HepG2 (cell line): ENCODE results near the gene EIF4E1B. TPM values are rescaled to one million over a fixed set of nuclear protein-coding genes. Genes with fewer than 3 reads are reported as not detected.

ENCODE experiments used
- AKAP8 ChIP-seq: sonication (generic); formaldehyde crosslinking; IDR thresholded peaks from 2 replicates; pipeline ENCODE4 v1.5.1; 2020; ENCODE audit warnings: mild to moderate bottlenecking, missing genetic modification reagents
- GLI4 ChIP-seq: sonication (generic); formaldehyde crosslinking; IDR thresholded peaks from 2 replicates; pipeline ENCODE4 v1.5.1; 2020; ENCODE audit warnings: missing genetic modification reagents, mild to moderate bottlenecking, moderate library complexity, borderline replicate concordance
- HES4 ChIP-seq: sonication (generic); formaldehyde crosslinking; IDR thresholded peaks from 2 replicates; pipeline ENCODE4 v1.9.0; 2021; ENCODE audit warnings: mild to moderate bottlenecking, missing genetic modification reagents, borderline replicate concordance
- KAT2B ChIP-seq: fragments of 150-350 bp; IDR thresholded peaks from 2 replicates; pipeline ENCODE4 v1.6.1; 2014; ENCODE audit warnings: low read depth, low read length, borderline replicate concordance
- KLF15 ChIP-seq: sonication (generic); formaldehyde crosslinking; IDR thresholded peaks from 2 replicates; pipeline ENCODE4 v1.8.1; 2023; ENCODE audit warnings: borderline replicate concordance, mild to moderate bottlenecking, inconsistent platforms, missing genetic modification reagents, mixed read lengths
- KMT2A ChIP-seq: sonication (generic); formaldehyde crosslinking; IDR thresholded peaks from 2 replicates; pipeline ENCODE4 v1.4.0; 2020; ENCODE audit warnings: missing genetic modification reagents
- MYC ChIP-seq: sonication (generic); formaldehyde crosslinking; IDR thresholded peaks from 2 replicates; pipeline ENCODE4 v1.9.0; 2021; ENCODE audit warnings: missing genetic modification reagents, borderline replicate concordance
- NFE2 ChIP-seq: sonication (generic); formaldehyde crosslinking; IDR thresholded peaks from 2 replicates; pipeline ENCODE4 v1.4.0; 2020; ENCODE audit warnings: missing genetic modification reagents
- RFX3 ChIP-seq: IDR thresholded peaks from 2 replicates; pipeline ENCODE4 v1.6.1; 2016; ENCODE audit warnings: missing biosample characterization, missing genetic modification reagents
- SATB2 ChIP-seq: sonication (generic); formaldehyde crosslinking; IDR thresholded peaks from 2 replicates; pipeline ENCODE4 v1.5.0; 2020; ENCODE audit warnings: missing genetic modification reagents
- SOX13 ChIP-seq, 3 experiments: fragments of 450-650 bp in 1 of 3; sonication (generic) in 1 of 3; formaldehyde crosslinking in 1 of 3; IDR thresholded peaks in 2 of 3; conservative IDR thresholded peaks in 1 of 3; 2 replicates each; pipeline versions ENCODE4 v1.5.0 to v1.6.1; 2016 to 2020; ENCODE audit warnings: antibody characterized with exemption in 1 of 3, mild to moderate bottlenecking in 1 of 3, missing compliant biosample characterization in 1 of 3, missing genetic modification reagents in 1 of 3, moderate library complexity in 1 of 3
- TOE1 ChIP-seq: sonication (generic); formaldehyde crosslinking; IDR thresholded peaks from 2 replicates; pipeline ENCODE4 v1.4.0; 2020; ENCODE audit warnings: mild to moderate bottlenecking, missing genetic modification reagents
- WIZ ChIP-seq: sonication (generic); formaldehyde crosslinking; IDR thresholded peaks from 2 replicates; pipeline ENCODE4 v1.5.1; 2020; ENCODE audit warnings: mild to moderate bottlenecking, missing genetic modification reagents
- ZBTB42 ChIP-seq: sonication (generic); formaldehyde crosslinking; IDR thresholded peaks from 2 replicates; pipeline ENCODE4 v1.5.0; 2020; ENCODE audit warnings: mild to moderate bottlenecking, missing genetic modification reagents
- ZNF10 ChIP-seq: sonication (generic); formaldehyde crosslinking; IDR thresholded peaks from 2 replicates; pipeline ENCODE4 v1.4.0; 2020; ENCODE audit warnings: mild to moderate bottlenecking, low read depth, missing genetic modification reagents, borderline replicate concordance
- ZNF230 ChIP-seq: sonication (generic); formaldehyde crosslinking; IDR thresholded peaks from 2 replicates; pipeline ENCODE4 v1.4.0; 2020; ENCODE audit warnings: mild to moderate bottlenecking, missing genetic modification reagents
- ZNF234 ChIP-seq: sonication (generic); formaldehyde crosslinking; conservative IDR thresholded peaks from 2 replicates; pipeline ENCODE4 v1.5.1; 2020; ENCODE audit warnings: mild to moderate bottlenecking, missing genetic modification reagents
- ZNF235 ChIP-seq: sonication (generic); formaldehyde crosslinking; IDR thresholded peaks from 2 replicates; pipeline ENCODE4 v1.8.1; 2023; ENCODE audit warnings: mild to moderate bottlenecking, missing genetic modification reagents, borderline replicate concordance
- ZNF644 ChIP-seq: IDR thresholded peaks from 2 replicates; pipeline ENCODE4 v1.6.1; 2016; ENCODE audit warnings: low read depth
- ZNF766 ChIP-seq: sonication (generic); formaldehyde crosslinking; IDR thresholded peaks from 2 replicates; pipeline ENCODE4 v1.5.0; 2020; ENCODE audit warnings: missing genetic modification reagents, borderline replicate concordance
- polyA plus RNA-seq, 8 experiments: library from polyadenylated mRNA; depleted of rRNA in 3 of 8; stranded (reverse) in 7 of 8; unstranded in 1 of 8; fragments of >200 nt; fragmentation: Illumina TruSeq in 4 of 8; extraction: Trizol in 4 of 8; gene quantifications; 2 replicates each; pipeline versions ENCODE4 v1.2.1 to v1.2.3, GENCODE V29; 2011 to 2016; ENCODE audit warnings: low read depth in 4 of 8, missing spikeins in 1 of 8, mixed read lengths in 1 of 8; ENCODE audit not compliant: insufficient read depth in 1 of 8
- total RNA-seq, 5 experiments: library from RNA; depleted of rRNA; stranded (reverse); fragments of >200 nt; fragmentation: Illumina TruSeq; extraction: Trizol; gene quantifications; 2 replicates each; pipeline ENCODE4 v1.2.3, GENCODE V29; 2016; ENCODE audit warnings: low read depth in 1 of 5
- TF ChIP-seq, protein P1 (sequence below): sonication (generic); formaldehyde crosslinking; IDR thresholded peaks from 2 replicates; pipeline ENCODE4 v1.9.0; 2021; ENCODE audit warnings: missing genetic modification reagents, borderline replicate concordance
- TF ChIP-seq, protein P2 (sequence below): sonication (generic); formaldehyde crosslinking; IDR thresholded peaks from 2 replicates; pipeline ENCODE4 v1.5.0; 2020; ENCODE audit warnings: missing genetic modification reagents

EIF4E1B gene
- total and polyA plus RNA-seq, 2 of the 13 experiments (the other 11 are each of a cell fraction or from before 2014, with no cell fraction given), result not detected

DNA sequence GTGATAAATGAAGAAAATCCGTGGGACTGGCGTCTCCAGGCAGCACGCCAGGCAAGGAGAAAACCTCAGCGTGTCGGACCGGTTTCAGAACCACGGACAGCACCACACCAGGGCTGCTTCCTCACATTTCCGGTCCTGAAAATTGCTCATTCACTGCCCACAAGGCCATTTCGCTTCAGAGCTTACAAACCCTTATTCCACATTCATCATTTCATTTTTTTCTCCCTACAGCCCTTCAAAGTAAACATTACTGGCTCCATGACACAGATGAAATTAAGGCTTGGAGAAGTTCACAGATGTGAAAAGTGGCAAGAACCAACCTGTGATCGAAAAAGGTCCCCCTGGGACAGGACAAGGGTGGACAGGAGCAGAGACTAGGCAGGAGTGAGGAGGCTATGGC is 19.0 kb upstream of the EIF4E1B start (continued):
- no peak for TF ChIP-seq ZNF234 (CRISPR knock-in tag)
- TF ChIP-seq ZNF766 (CRISPR knock-in tag), result no peak
- TF ChIP-seq AKAP8 (CRISPR knock-in tag), result no peak
- TF ChIP-seq KLF15 (CRISPR knock-in tag), result no peak
- no peak for TF ChIP-seq TOE1
- 0 out of 2 replicates have a peak, but pooled peaks have one; percentile 38 for TF ChIP-seq HES4 (CRISPR knock-in tag)
- TF ChIP-seq, protein P1, sequence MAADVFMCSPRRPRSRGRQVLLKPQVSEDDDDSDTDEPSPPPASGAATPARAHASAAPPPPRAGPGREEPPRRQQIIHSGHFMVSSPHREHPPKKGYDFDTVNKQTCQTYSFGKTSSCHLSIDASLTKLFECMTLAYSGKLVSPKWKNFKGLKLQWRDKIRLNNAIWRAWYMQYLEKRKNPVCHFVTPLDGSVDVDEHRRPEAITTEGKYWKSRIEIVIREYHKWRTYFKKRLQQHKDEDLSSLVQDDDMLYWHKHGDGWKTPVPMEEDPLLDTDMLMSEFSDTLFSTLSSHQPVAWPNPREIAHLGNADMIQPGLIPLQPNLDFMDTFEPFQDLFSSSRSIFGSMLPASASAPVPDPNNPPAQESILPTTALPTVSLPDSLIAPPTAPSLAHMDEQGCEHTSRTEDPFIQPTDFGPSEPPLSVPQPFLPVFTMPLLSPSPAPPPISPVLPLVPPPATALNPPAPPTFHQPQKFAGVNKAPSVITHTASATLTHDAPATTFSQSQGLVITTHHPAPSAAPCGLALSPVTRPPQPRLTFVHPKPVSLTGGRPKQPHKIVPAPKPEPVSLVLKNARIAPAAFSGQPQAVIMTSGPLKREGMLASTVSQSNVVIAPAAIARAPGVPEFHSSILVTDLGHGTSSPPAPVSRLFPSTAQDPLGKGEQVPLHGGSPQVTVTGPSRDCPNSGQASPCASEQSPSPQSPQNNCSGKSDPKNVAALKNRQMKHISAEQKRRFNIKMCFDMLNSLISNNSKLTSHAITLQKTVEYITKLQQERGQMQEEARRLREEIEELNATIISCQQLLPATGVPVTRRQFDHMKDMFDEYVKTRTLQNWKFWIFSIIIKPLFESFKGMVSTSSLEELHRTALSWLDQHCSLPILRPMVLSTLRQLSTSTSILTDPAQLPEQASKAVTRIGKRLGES (CRISPR knock-in tag), result peak; percentile 64; the same call in 1 of the 2 replicates
- no peak for TF ChIP-seq KMT2A (CRISPR knock-in tag)
- no peak for TF ChIP-seq SOX13 (IDR thresholded peaks at IDR 0.05)
- TF ChIP-seq SOX13 (CRISPR knock-in tag; conservative IDR thresholded peaks at IDR 0.05 in 1 of 2, IDR thresholded peaks at IDR 0.05 in 1 of 2), result peak in 1 of 2 experiments; percentile 46; a peak in 1 of 4 replicates
- TF ChIP-seq MYC (CRISPR knock-in tag), result no peak
- no peak for TF ChIP-seq ZNF235 (CRISPR knock-in tag)
- TF ChIP-seq WIZ (CRISPR knock-in tag), result 0 out of 2 replicates have a peak, but pooled peaks have one; percentile 57
- TF ChIP-seq KAT2B, result no peak
- TF ChIP-seq ZNF644 (CRISPR knock-in tag), result no peak
- peak; percentile 57 for TF ChIP-seq NFE2
- TF ChIP-seq ZBTB42 (CRISPR knock-in tag), result no peak
- peak; percentile 91; the same call in 1 of the 2 replicates for TF ChIP-seq SATB2 (CRISPR knock-in tag)
- TF ChIP-seq GLI4 (CRISPR knock-in tag), result no peak
- TF ChIP-seq ZNF10 (CRISPR knock-in tag), result no peak
- TF ChIP-seq, protein P2, sequence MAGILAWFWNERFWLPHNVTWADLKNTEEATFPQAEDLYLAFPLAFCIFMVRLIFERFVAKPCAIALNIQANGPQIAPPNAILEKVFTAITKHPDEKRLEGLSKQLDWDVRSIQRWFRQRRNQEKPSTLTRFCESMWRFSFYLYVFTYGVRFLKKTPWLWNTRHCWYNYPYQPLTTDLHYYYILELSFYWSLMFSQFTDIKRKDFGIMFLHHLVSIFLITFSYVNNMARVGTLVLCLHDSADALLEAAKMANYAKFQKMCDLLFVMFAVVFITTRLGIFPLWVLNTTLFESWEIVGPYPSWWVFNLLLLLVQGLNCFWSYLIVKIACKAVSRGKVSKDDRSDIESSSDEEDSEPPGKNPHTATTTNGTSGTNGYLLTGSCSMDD (CRISPR knock-in tag), result no peak
- no peak for TF ChIP-seq ZNF230 (CRISPR knock-in tag)
- TF ChIP-seq RFX3 (CRISPR knock-in tag), result no peak
